ENCODE results near the gene EML5.

- TF ChIP-seq POLR2A (IDR thresholded peaks at IDR 0.05) = no peak
- no peak for TF ChIP-seq POLR2AphosphoS5 (IDR thresholded peaks at IDR 0.05)
These were observed 45.3 kb upstream of the EML5 start for GRCh38 chr14:88838015-88838414.

Data from prostate gland (tissue), 1 donor.